CD1c-positive myeloid dendritic cell (primary cell): Measurements from ENCODE around the gene ARAP2.

Source experiments
- DNase-seq: peaks from one replicate; pipeline ENCODE4 v3.0.0-alpha.2; 2016; ENCODE audit errors: extremely low spot score

ARAP2 gene

DNA sequence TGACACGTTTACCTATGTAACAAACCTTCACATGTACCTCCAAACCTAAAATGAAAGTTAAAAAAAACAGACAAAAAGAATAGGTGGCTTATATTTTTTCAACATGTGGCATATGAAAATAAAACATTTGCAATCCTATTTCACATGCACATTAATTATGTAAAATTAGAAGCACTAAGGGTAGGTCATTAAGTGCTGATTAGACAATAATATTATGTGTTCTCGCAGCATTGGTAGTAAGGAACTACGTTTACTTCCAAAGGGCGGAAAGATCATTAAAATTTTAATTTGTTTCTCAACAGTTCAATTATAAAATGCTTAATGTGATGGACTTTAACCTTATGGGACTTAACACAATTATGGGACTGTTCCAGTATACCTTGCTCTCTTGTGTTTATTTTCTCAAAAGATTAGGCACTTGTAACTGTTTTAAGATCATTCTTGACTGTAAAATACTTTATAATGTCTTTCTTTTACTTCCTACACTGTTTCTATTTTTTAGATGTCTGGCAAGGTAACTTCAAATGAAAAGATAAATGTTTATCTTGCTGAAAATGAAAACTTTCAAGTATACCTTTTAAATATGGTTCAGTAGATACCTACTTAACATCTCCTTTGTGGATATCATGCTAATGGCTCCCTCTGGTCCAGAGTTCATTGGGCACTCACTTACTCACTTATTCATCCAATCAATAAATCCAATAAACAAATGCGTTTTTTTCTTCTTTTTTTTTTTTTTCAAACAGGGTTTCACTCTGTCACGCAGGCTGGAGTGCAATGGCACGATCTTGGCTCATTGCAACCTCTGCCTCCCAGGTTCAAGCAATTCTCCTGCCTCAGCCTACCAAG lies 202.0 kb downstream of the ARAP2 start:
- no peak for DNase-seq

DNA sequence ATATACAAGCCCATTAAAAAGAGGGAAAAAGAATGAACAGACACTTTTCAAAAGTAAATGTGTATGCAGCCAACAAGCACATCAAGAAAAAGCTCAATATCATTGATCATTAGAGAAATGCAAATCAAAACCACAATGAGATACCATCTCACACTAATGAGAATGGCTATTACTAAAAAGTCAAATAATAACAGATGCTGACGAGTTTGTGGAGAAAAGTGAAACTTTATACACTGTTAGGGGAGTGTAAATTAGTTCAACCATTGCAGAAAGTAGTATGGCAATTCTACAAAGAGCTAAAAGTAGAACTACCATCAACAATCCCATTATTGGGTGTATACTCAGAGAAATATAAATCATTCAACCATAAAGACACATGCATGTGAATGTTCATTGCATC lies 203.0 kb downstream of the ARAP2 start:
- DNase-seq = no peak

DNA sequence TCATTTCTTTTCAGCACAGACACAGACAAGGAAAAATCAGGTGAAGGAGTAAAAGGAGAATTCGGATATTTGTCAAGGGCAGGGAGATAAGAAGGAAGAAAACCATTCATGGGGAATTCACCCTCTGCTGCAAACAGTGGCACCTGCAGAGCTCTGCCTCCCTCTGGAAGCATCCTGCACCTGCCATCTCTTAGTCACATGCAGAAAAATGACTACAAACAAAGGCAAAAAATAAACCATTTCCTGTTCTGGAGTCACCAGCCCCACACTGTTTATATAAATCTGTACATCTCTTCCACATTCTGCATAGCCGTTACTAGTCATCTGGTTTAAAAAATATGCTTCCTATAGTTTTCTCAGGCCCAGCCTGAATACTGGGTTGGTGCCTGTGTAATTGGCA lies 205.3 kb downstream of the ARAP2 start:
- DNase-seq = no peak

DNA sequence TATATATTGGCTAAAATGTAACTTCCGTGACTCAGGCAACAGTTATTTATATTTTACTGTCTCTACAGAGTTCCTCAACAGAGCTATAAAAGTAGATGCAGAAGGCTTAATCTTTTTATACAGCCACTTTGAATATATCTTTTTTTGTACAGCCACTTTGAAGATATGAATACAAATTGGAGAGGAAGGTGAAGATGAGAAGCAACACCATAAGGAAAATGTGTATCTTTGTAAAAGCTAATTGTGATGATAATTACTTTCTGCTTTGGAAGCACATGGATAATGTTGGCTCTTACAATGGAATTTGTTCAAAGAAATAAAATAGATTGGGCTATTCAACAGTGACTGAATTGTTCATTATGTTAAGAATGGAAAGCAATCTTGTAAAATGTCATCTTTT lies 205.8 kb downstream of the ARAP2 start:
- no peak for DNase-seq

DNA sequence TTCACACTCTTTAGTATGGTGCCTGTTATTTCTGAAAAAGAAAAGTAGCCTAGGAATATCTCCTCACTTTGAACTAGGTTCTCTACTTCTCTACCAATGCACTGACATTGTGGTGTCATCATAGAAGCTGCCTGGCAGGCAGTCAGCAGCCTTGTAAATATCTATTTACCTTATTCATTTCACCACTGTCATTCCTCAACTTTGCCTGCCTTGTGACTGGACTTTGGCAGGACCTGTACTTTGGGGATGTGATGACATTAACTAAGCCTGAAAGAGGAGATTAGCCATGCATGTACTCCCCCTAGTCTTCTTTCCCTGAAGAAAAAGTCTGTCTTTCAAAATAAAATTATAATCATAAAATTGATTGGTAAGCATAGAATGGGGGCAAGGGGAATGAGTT lies 207.2 kb downstream of the ARAP2 start:
- DNase-seq = no peak

DNA sequence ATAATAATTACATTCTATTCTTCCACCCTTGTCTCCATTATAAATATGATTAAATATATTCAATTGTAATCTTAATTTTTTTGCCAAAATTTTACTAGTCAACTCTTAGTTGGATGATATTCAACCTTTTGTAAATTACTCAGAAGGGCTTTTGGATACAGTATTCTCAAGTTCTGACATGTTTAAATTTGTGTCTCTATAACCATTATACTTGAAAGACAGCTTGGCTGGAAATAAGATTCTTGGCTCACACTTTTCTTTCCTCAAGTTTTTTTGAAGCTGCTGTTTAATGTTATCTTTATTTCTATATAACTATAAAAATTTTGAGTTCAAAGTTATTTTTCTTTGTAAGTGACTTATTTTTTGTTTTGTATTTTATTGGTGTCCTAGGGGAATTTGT lies 214.4 kb downstream of the ARAP2 start:
- DNase-seq = no peak

DNA sequence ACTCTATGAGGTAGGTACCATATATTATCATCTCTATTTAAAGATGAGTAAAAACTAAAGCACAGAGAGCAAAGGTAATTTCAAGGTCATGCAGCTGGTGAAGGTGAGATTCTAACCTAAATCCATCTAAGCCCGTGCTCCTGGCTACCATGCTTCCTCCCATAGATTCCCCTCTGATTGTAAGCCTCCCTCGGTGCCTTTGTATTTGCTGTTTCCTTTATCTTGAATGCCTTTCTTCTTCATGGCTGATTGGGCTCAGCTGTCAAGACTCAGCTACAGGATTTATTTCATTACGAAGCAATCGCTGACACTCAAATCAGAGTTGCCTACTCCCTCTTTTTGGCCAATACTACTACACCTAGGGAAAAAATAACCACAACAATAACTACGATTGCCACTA lies 217.1 kb downstream of the ARAP2 start:
- no peak for DNase-seq

DNA sequence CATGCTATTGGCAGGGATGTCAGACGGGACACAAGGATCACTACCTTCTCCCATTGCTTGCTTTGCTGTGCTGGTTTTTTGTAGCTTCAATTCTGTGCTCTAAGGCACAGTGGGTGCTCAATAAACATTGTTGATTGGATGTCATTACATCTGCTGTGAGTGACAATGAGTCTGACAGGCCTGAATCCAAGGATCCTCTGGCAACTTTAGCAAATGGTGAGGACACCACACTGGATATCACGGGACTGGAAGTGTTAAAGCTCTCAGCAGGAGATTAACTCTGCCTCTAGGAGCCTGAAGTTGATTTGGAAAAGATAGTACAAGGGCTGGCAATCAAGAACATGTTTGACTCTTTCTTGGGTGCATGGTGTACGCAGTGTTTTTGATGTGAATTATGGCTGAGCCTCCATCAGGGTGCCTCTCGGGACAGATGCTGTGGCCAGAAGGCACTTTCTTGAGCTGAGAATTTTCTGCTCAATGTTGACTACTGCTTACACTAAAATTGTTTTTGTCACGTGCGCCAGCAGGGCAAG lies 217.9 kb downstream of the ARAP2 start:
- DNase-seq = no peak

DNA sequence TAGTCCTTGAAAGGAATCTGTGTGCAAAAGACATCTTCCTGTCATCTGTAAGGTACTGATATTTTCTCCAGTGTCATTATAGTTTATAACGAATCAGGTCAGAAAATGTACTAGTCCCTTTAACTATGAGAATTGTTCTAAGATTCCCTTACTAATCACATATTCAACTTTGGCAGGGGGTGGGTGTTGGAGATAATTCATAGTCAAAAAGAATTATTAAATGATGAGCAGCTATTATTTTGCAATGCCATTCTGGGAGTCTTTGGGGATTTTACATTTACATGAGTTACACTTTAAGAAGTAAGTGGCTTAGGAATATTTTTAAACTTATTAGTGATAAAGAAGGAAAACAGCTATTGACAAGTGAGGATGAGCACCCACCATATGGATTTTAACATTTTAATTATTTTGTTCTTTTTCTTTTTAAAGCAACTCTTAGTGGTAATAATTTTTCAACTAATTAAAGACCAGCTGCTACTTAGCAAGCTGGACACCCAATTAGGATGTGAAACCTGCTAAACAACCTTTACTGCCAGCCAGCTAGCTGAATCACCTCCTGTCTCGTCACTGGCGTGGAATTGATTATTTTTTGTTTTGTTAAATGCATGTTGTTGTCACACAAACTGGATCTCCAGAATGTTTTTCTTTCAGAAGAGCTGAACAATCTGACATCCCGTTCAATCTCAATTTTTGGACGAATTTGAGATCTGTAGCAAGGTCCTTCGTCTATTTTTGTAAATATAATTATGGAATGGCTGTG lies 219.2 kb downstream of the ARAP2 start:
- DNase-seq = no peak

DNA sequence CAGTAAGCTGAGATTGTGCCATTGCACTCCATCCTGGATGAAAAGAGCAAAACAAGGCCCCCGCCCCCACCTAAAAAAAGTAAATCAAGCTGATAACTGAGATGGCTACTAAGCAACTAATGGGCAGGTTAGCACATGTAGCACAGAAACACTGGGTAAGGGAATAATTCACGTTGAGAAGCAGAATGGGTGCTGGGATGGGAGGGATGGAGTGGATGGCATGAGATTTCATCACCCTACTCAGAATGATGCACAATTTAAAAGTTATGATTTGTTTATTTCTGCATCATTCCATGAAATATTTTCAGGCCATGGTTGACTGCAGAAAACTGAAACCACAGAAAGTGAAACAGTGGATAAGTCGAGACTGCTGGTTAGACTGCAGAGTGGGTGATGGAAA lies 224.0 kb downstream of the ARAP2 start:
- DNase-seq = no peak
